K562 (cell line): ENCODE measurements around the gene IDUA. TPM values are rescaled to one million over a fixed set of nuclear protein-coding genes. Genes with fewer than 3 reads are reported as not detected.

Experiments used
- EGR1 ChIP-seq: fragments of 450-650 bp; conservative IDR thresholded peaks from 2 replicates; pipeline ENCODE4 v1.6.1; 2017; ENCODE audit warnings: mild to moderate bottlenecking
- HMG20A ChIP-seq: fragments of 450-650 bp; formaldehyde crosslinking; conservative IDR thresholded peaks from 2 replicates; pipeline ENCODE4 v1.4.0; 2020; ENCODE audit warnings: mild to moderate bottlenecking, mixed read lengths
- KDM5B ChIP-seq: fragments of 200-600 bp; sonication (generic); IDR thresholded peaks from 2 replicates; pipeline ENCODE4 v1.6.1; 2012; ENCODE audit warnings: low read depth, mild to moderate bottlenecking, moderate library complexity, low read length, control low read depth, inconsistent platforms; ENCODE audit not compliant: insufficient replicate concordance
- L3MBTL2 ChIP-seq: fragments of 450-650 bp; IDR thresholded peaks from 2 replicates; pipeline ENCODE4 v1.6.1; 2016; ENCODE audit warnings: mild to moderate bottlenecking, moderate library complexity
- PPARD ChIP-seq: fragments of 250-450 bp; sonication (Bioruptor Pico); IDR thresholded peaks from 2 replicates; pipeline ENCODE4 v1.8.0; 2022; ENCODE audit warnings: inconsistent platforms, mild to moderate bottlenecking, moderate library complexity
- RERE ChIP-seq: sonication (generic); formaldehyde crosslinking; IDR thresholded peaks from 2 replicates; pipeline ENCODE4 v1.8.0; 2023; ENCODE audit warnings: missing genetic modification reagents, mild to moderate bottlenecking, borderline replicate concordance
- TCF15 ChIP-seq: fragments of 250-450 bp; sonication (Bioruptor Pico); IDR thresholded peaks from 2 replicates; pipeline ENCODE4 v1.8.0; 2022; ENCODE audit warnings: moderate library complexity, mild to moderate bottlenecking, inconsistent platforms
- WHSC1 ChIP-seq: IDR thresholded peaks from one replicate; pipeline ENCODE4 v1.6.1; 2012; ENCODE audit warnings: low read length, control low read depth, inconsistent platforms
- ZBED1 ChIP-seq: IDR thresholded peaks from 2 replicates; pipeline ENCODE4 v1.6.1; 2014
- ZNF407 ChIP-seq: fragments of 450-650 bp; IDR thresholded peaks from 2 replicates; pipeline ENCODE4 v1.6.1; 2016; ENCODE audit warnings: low read depth
- ZNF717 ChIP-seq: fragments of 250-450 bp; sonication (Bioruptor Pico); IDR thresholded peaks from 2 replicates; pipeline ENCODE4 v1.5.0; 2021
- polyA plus RNA-seq, 8 experiments: library from polyadenylated mRNA; depleted of rRNA in 4 of 8; stranded (reverse) in 5 of 8; unstranded in 3 of 8; fragments of >200 nt; fragmentation: Nextera tagmentation in 2 of 8; fragmentation: Illumina TruSeq in 1 of 8; extraction: Ambion mirVana in 2 of 8; extraction: Trizol in 1 of 8; gene quantifications; 2 replicates each; pipeline versions ENCODE4 v1.2.1 to v1.2.3, GENCODE V29; 2011 to 2014; ENCODE audit warnings: inconsistent platforms in 1 of 8, missing spikeins in 1 of 8
- total RNA-seq, 7 experiments: library from RNA; depleted of rRNA in 6 of 7; stranded (reverse); fragments of >200 nt in 6 of 7; fragmentation: Illumina TruSeq in 2 of 7; extraction: Trizol in 2 of 7; gene quantifications; 2 replicates each; pipeline versions ENCODE4 v1.2.1 to v1.2.3, GENCODE V29; 2011 to 2021; ENCODE audit warnings: low replicate concordance in 1 of 7
- TF ChIP-seq, protein P1 (sequence below), 2 experiments: IDR thresholded peaks; 2 replicates each; pipeline ENCODE4 v1.6.1; 2011; ENCODE audit warnings: borderline replicate concordance in 1 of 2, control low read depth in 1 of 2, low read depth in 1 of 2, low read length in 1 of 2, mild to moderate bottlenecking in 1 of 2, mixed read lengths in 1 of 2, moderate library complexity in 1 of 2; ENCODE audit not compliant: insufficient read depth in 1 of 2, insufficient read length in 1 of 2, poor library complexity in 1 of 2, severe bottlenecking in 1 of 2; ENCODE audit errors: extremely low read depth in 1 of 2

IDUA gene
- total and polyA plus RNA-seq, 9 of the 15 experiments (the other 6 are each of a cell fraction or from before 2014, with no cell fraction given): 0.04 to 16.1 (median 1.2) TPM

GRCh38 chr4:997375-998071 lies 10.7 kb downstream of the IDUA start (continued):
- no peak for TF ChIP-seq ZNF407
- TF ChIP-seq KDM5B: peak; percentile 26
- no peak for TF ChIP-seq ZBED1
- TF ChIP-seq, protein P1, sequence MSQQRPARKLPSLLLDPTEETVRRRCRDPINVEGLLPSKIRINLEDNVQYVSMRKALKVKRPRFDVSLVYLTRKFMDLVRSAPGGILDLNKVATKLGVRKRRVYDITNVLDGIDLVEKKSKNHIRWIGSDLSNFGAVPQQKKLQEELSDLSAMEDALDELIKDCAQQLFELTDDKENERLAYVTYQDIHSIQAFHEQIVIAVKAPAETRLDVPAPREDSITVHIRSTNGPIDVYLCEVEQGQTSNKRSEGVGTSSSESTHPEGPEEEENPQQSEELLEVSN (IDR thresholded peaks at IDR 0.05; ENCODE audit: borderline replicate concordance in 1 of 2, extremely low read depth in 1 of 2, insufficient read depth in 1 of 2, insufficient read length in 1 of 2, low read depth in 1 of 2, low read length in 1 of 2, poor library complexity in 1 of 2, severe bottlenecking in 1 of 2): peak in 1 of 2 experiments; percentile 92
- no peak for TF ChIP-seq ZNF717
- peak; percentile 60; the same call in 1 of the 2 replicates for TF ChIP-seq L3MBTL2
- TF ChIP-seq RERE (CRISPR knock-in tag): 0 out of 2 replicates have a peak, but pooled peaks have one; percentile 45
- no peak for TF ChIP-seq HMG20A (CRISPR knock-in tag)
- no peak for TF ChIP-seq WHSC1
- TF ChIP-seq TCF15 (CRISPR knock-in tag): no peak
- no peak for TF ChIP-seq PPARD (CRISPR knock-in tag)
- 0 out of 2 replicates have a peak, but pooled peaks have one; percentile 5 for TF ChIP-seq EGR1
